ENCODE data around the gene C1QB. TPM values are rescaled to one million over a fixed set of nuclear protein-coding genes. Genes with fewer than 3 reads are reported as not detected.

C1QB gene
- total RNA-seq, 2 donors from 2014 or later = 106 to 151 TPM

DNA sequence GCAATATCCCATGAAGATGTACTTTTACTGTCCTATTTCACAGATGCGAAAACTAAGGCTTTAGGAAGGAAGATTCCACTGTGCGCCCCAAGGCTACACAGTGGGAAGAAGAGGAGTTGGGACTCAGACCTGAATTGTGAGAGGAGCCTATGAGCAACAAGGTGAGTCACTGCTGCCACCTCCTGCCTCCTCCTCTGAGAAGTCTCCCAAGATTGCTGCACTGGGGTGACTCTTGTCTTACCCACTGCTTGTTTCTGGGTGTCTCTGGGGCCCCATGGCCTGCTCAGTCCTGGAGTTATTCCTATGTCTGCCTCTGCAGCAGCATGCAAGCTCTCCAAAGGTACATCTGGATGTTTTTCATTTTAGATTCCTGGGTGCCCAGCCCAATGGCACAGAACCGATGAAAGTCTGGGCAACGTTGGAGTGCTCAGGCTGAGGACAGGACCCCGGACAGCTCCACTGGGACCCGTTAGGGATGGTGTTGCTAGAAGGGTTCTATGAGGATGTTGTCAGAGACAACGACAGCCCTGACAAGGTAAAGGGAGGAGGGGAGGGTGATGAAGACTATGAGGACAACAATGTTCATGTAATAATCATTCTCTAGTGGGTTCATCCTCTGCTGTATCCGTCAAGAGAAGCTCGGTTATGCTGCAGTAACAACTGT is 27.6 kb upstream of the C1QB start:
- H3K27ac ChIP-seq = no peak overlapping the region
- TF ChIP-seq POLR2A (IDR thresholded peaks at IDR 0.05) (no peak), POLR2AphosphoS5 (IDR thresholded peaks at IDR 0.05) (no peak)
- TF ChIP-seq, protein P1, sequence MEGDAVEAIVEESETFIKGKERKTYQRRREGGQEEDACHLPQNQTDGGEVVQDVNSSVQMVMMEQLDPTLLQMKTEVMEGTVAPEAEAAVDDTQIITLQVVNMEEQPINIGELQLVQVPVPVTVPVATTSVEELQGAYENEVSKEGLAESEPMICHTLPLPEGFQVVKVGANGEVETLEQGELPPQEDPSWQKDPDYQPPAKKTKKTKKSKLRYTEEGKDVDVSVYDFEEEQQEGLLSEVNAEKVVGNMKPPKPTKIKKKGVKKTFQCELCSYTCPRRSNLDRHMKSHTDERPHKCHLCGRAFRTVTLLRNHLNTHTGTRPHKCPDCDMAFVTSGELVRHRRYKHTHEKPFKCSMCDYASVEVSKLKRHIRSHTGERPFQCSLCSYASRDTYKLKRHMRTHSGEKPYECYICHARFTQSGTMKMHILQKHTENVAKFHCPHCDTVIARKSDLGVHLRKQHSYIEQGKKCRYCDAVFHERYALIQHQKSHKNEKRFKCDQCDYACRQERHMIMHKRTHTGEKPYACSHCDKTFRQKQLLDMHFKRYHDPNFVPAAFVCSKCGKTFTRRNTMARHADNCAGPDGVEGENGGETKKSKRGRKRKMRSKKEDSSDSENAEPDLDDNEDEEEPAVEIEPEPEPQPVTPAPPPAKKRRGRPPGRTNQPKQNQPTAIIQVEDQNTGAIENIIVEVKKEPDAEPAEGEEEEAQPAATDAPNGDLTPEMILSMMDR (IDR thresholded peaks at IDR 0.05) = no peak
- H3K36me3 ChIP-seq = no peaks in the 10 kb centered on the region
- DNase-seq (ENCODE audit: low spot score) = no peak
- no peaks in the 10 kb centered on the region for H3K4me1 ChIP-seq (replicated peaks)
- H3K27me3 ChIP-seq (replicated peaks; ENCODE audit: insufficient read depth) = peaks cover 8% of the 10 kb centered on the region
- intact Hi-C loops (cut with DNase I) = no loop called here
- no peaks in the 10 kb centered on the region for H3K9me3 ChIP-seq
- no peak overlapping the region for H3K4me3 ChIP-seq
- 34% methylated on average over 9 of the region's 9 CpGs for WGBS

DNA sequence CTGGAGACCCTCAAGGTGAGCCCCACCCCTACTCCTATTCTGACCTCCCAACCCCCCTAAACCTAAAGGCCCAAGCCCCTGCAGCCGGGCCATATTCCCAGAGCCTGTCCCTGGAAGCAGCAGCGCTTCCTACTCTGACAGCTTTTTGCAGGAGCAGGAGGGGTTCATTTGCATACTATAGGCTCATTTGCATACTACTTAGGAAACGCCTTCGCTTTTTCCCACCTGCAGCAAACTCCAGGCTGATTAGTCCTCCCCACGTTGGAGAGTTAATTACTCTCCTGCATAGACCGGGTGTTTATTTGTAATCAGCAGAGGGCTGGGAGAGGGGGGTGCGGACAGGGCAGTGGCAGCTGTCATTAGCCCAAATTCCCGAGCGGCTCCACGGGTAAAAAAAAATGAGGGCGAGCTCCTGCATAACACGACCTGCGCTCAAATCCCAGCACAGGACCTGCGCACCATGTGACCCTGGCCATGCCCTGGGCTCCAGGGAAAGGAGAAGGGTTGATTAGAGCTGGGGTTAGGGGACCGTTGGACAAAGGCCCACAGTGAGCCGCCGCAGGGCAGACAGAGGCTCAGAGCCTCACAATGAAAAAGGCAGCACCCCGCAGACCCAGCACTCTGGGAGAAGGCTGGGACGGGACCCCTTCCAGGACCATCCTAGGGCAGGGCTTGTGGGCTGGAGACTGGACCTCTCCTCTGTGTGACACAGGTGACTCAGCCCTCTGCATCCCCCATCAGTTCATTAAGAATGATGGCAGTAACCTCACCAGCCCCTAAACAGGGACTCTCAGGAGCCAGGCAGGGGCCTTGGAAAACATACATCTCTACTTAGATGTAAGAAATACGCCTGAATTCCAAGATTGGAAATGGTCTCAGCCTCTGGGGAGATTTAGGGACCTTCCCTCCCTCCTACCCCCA is 26.5 kb upstream of the C1QB start:
- no peak overlapping the region for H3K27ac ChIP-seq
- H3K4me1 ChIP-seq (replicated peaks) = no peaks in the 10 kb centered on the region
- H3K9me3 ChIP-seq = no peaks in the 10 kb centered on the region
- WGBS = 21% methylated on average over 20 of the region's 20 CpGs
- no peaks in the 10 kb centered on the region for H3K36me3 ChIP-seq
- H3K27me3 ChIP-seq (replicated peaks; ENCODE audit: insufficient read depth) = peaks cover 8% of the 10 kb centered on the region
- intact Hi-C loops (cut with DNase I) = no loop called here
- TF ChIP-seq POLR2A (IDR thresholded peaks at IDR 0.05) (no peak), POLR2AphosphoS5 (IDR thresholded peaks at IDR 0.05) (no peak)
- TF ChIP-seq, protein P1 (IDR thresholded peaks at IDR 0.05) = no peak
- DNase-seq (ENCODE audit: low spot score) = no peak
- H3K4me3 ChIP-seq = no peak overlapping the region

DNA sequence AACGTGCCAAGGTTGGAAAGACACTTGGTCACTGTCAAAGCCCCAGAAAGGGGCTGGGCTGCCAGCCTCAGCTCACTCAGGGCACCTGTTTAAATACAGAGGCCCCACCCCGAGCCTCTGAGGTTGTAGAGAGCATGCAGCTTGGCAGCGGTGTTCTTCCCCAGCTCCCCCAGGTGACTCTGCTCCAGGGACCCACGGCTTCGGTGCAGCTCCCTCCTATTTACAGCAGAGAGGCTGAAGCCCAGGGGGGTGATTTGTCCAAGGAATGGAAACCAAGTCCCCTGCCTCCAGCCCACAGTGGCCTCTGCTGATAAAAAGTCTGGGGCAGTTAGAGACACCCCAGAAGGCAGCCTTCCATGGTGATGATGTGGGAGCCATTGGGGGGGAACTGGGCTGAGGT is 25.7 kb upstream of the C1QB start:
- no peak for DNase-seq (ENCODE audit: low spot score)
- intact Hi-C loops (cut with DNase I) = no loop called here
- Histone ChIP-seq H3K9me3 (no peaks in the 10 kb centered on the region), H3K36me3 (no peaks in the 10 kb centered on the region), H3K4me3 (no peak overlapping the region), H3K27ac (no peak overlapping the region), H3K27me3 (replicated peaks; ENCODE audit: insufficient read depth) (peaks cover 8% of the 10 kb centered on the region), H3K4me1 (replicated peaks) (no peaks in the 10 kb centered on the region)
- 28% methylated on average over 5 of the region's 5 CpGs for WGBS
- TF ChIP-seq, protein P1 (IDR thresholded peaks at IDR 0.05) = no peak
- TF ChIP-seq POLR2A (IDR thresholded peaks at IDR 0.05) (no peak), POLR2AphosphoS5 (IDR thresholded peaks at IDR 0.05) (no peak)

DNA sequence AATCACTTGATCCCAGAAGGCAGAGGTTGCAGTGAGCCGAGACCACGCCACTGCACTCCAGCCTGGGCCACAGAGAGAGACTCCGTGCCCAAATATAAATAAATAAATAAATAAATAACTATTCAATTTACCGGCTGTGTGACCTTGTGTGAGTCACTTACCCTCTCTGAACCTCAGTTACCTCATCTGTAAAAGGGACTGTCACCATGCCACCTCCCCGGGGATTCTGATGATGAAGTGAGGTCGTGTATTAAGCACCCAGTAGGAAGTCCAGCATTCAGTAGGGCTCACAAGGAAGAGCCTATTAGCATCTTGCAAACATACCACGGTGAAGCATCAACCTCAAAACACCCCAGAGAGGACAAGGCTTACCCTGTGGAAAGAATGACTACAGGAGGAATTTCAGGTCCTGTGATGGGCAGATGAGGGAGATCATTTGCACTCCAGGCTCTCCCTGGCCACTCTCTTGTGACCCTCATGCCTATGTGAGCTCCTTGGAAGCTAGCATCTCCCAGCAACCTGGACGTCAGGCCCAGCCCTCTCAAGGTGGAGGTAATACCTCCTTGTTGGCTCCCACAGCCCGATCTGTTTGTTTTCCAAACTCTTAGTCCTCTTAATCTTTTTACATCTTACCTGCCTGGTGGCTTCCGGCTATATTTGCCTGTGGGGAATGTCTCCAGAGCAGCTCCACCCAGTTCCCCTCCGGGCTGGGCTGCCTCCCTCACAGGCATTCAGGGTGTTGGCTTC is 24.2 kb upstream of the C1QB start:
- Histone ChIP-seq H3K27me3 (replicated peaks; ENCODE audit: insufficient read depth) (peaks cover 8% of the 10 kb centered on the region), H3K4me3 (no peak overlapping the region), H3K36me3 (no peaks in the 10 kb centered on the region), H3K9me3 (no peaks in the 10 kb centered on the region), H3K4me1 (replicated peaks) (no peaks in the 10 kb centered on the region), H3K27ac (no peak overlapping the region)
- intact Hi-C loops (cut with DNase I) = no loop called here
- TF ChIP-seq, protein P1 (IDR thresholded peaks at IDR 0.05) = no peak
- no peak for TF ChIP-seq POLR2AphosphoS5 (IDR thresholded peaks at IDR 0.05)
- TF ChIP-seq POLR2A (IDR thresholded peaks at IDR 0.05) = no peak
- WGBS = 49% methylated on average over 11 of the region's 11 CpGs
- DNase-seq (ENCODE audit: low spot score) = peak; percentile 13

Data from prostate gland (tissue), 2 donors.